ENCODE measurements around the gene BTF3L4.

DNA sequence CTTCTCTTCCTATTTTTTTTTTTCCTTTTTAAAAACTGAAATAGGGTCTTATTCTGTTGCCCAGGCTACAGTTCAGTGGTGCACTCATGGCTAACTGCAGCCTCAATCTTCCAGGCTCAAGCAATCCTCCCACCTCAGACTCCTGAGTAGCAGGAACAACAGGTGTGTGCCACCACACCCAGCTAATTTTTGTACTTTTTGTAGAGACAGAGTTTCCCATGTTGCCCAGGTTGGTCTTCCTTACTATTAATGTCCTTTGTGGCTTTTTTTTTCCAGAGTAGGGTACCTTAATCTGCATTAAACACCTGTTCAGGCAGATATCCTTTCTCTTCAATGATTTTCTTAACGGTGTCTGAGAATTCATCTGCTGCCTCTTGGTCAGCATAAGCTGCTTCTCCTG is 18.2 kb upstream of the BTF3L4 start:
- TF ChIP-seq, protein P1, sequence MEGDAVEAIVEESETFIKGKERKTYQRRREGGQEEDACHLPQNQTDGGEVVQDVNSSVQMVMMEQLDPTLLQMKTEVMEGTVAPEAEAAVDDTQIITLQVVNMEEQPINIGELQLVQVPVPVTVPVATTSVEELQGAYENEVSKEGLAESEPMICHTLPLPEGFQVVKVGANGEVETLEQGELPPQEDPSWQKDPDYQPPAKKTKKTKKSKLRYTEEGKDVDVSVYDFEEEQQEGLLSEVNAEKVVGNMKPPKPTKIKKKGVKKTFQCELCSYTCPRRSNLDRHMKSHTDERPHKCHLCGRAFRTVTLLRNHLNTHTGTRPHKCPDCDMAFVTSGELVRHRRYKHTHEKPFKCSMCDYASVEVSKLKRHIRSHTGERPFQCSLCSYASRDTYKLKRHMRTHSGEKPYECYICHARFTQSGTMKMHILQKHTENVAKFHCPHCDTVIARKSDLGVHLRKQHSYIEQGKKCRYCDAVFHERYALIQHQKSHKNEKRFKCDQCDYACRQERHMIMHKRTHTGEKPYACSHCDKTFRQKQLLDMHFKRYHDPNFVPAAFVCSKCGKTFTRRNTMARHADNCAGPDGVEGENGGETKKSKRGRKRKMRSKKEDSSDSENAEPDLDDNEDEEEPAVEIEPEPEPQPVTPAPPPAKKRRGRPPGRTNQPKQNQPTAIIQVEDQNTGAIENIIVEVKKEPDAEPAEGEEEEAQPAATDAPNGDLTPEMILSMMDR (conservative IDR thresholded peaks at IDR 0.05; ENCODE audit: low read length) = no peak
- no peak for TF ChIP-seq EZH2phosphoT487 (IDR thresholded peaks at IDR 0.05; ENCODE audit: borderline replicate concordance, low read depth, low read length)

Data from OCI-LY7 (cell line).